Stimulated activated CD8-positive, alpha-beta memory T cell treated with anti-CD3 and anti-CD28 coated beads, Interleukin-2, amount 100 ng/mL, for 48 hours (primary cell): ENCODE measurements around the gene CEP120.
A peak's percentile ranks its signal among the peaks of the same experiment; 100 is the strongest.
"Not testable (repeated sequence)": the region's sequence is repeated elsewhere in the genome, so short reads cannot be mapped to it uniquely, and the experiment has no call there.

Source experiments
- DNase-seq, 2 donors: peaks; one replicate each; pipeline ENCODE4 v3.0.0-alpha.2; 2020; ENCODE audit warnings: low read depth in 2 of 2

CEP120 gene

GRCh38 chr5:123387313-123387712 lies 35.9 kb downstream of the CEP120 start:
- DNase-seq, result no peak

DNA sequence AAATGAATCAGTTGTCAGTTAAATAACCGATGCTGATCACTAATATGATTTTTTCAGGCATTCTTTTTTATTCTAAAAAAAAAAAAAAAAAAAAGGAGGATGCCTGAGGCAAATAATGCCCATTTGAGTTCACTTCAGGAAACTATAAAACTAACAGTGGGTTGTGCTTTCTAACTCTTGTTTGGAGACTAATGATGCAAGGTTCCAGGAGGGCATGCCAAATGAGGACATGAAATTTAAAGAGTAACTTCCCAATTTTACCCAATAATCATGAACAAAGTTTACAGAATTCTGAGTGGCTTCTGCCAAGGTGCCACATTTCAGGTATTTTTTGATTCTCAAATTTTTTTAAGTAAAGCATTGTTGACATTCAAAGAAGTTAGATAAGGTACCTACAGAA lies 41.0 kb downstream of the CEP120 start:
- DNase-seq, result no peak

DNA sequence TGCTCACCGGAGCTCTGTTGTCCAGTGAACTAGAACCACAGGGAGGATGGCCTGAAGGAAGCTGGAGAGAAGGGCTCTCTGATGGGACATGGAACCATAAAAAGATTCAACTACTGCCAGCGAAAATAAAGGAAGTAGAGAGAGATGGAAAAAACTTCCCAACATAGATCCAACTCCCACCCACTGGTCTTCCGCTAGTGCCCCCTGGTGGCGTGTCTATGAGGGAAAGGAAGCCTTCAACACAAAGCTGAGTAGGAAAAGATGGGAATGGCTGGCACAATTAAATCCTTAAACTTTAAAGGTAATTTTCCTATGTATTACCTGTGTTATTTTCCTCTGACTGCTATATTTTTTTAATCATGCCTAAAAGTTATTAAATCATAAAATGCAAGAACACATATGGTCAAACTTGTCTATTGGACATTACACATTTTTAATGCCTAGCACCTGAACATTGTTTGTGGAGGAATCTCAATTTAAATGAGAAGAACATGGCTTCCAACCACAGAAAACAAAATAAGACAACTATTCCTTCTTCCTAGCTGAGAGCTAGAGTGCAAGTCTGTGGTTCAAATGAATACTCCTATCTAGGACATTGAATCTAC lies 51.5 kb downstream of the CEP120 start:
- DNase-seq, result peak; percentile 7 to 9

GRCh38 chr5:123369371-123369968 lies 53.7 kb downstream of the CEP120 start:
- no peak for DNase-seq

- no peak for DNase-seq
Observed at GRCh38 chr5:123367739-123368138, 55.5 kb downstream of the CEP120 start.

DNA sequence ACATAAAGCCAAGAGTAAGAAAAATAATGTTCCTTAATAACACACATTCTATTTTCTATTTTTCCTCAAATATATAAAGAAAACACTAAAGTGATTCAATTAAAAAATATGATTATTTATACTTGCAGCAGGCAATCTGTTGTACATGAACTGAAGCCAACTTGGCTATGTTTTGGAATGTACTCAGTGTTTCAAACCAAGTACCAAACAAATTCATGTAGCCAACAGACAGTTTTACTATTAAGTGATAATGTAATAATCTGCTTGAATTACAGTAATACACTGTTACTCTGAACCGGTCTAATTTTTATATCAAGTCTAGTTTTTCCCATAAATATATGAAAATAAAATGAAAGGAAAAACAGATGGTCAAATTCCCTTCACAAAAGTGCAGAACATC lies 58.0 kb downstream of the CEP120 start:
- DNase-seq, result no peak

- DNase-seq, result no peak
Observed at GRCh38 chr5:123364441-123365155, 58.6 kb downstream of the CEP120 start.

DNA sequence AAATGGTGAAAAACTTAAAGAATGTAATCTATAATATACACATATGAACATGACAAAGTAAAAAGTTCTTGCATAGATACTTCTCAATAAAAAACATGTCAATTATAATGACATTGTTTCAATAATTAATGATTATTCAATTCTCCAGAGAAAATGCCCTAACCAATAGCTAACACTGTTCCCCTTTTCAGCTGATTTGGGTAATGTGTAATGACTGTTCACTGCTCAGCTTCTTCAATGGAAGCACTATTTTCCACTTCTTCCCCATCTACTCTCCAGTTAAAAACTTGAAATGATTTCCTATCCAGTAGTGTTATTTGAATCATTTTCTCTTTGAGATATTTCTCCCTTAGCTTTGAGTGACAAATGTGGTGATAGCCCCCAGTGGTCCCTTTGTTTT lies 62.3 kb downstream of the CEP120 start:
- no peak for DNase-seq

- DNase-seq, result no peak
Observed at GRCh38 chr5:123360201-123360571, 63.0 kb downstream of the CEP120 start.

GRCh38 chr5:123359454-123360200 lies 63.6 kb downstream of the CEP120 start:
- DNase-seq, result no peak

DNA sequence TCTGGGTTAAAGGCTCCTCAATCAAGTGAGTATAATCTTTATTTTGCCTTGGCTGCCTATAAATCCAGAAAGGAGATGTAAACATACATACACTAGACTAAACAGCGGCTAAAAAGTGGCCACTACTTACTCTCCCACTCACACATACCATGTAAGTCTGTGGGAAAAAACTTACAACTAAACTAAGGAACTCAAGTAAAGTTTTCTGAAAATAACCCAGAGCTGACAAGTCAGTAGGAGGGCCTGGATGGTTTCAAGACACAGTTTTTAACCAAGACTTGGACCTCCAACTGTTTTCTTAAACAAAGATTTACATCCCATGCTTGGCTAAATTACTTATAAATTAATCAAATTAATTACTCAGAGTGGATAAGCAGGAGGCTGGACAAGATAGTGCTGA lies 64.5 kb downstream of the CEP120 start:
- DNase-seq, result no peak

DNA sequence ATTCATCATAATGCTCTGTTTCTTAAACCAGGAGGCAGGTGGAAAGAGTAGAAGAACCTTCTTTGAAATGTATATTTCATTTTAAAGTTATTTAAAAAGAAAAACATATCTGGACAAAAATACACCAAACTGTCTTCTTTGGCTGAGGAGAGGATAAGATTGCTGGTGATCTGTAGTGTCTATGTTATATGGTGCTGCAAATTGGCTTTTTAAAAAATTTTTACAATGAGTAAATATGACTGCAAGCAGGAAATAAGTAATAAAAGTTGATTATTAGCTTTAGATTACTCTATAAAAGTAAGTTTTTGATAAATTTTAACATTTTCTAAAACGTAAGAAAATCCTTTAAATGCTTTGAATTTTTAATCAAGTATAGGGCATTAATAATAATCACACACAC lies 64.9 kb downstream of the CEP120 start:
- DNase-seq, result no peak

DNA sequence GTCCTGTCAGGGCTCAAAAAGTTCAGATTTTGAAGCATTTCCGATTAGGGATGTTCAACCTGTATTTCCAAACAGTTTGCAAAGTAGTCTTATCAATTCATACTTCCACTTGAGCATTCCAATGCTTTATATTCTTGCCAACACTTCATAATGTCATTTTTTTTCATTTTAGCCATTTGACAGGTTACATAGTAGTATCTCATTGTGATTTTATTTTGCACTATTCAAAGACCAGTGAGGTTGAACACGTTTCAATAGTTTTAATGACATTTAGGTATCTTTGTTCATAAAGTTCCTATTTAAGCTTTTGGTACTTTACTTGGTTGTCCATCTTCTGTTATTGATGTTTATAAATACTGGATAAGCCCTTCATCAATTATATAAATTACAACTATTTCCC lies 71.4 kb downstream of the CEP120 start:
- DNase-seq, result no peak

- DNase-seq, result no peak
Observed at GRCh38 chr5:123351240-123351639, 72.0 kb downstream of the CEP120 start.

DNA sequence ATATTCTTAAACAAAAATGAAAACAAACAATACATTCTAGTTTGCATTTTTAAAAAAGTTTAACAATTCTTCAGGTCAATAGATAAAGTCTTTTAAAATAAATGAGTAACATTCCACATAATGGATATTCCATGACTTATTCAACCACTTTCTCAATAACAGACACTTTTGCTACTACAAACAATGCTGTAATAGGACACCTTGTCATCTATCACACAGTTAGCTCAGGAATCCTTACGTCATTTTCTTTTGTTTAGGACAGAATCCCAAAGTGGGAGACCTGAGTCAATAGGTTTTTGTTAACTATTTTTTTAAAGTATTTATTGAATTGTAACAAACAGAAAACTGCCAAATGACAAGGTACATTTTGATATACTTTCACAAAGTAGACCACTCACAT lies 72.5 kb downstream of the CEP120 start:
- no peak for DNase-seq

DNA sequence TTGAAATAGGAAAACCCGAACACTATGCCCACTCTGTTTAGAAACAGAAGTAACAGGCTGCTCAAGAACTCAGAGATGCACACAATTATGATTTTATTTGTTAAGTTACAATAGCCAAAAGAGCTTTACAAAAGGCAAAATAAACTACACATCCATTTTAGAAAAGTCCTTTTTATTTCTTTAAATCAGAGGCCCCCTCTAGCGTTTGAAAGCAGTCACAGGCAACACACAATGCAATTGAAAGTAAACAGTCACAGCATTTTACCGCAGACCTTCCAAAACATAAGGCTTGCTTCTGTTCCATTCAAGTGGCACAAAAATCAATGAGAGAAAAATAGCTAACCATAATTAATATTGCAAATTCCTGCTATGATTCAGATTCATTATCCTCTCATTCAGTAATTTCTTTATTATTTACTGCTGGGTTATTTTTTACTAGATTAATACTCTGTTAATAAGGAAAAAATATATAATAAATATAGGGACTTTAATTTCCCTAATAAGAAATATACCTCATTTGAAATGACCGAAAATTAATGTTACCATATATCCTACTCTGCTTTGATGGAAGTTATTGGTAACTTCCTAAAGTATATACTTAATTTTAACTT lies 78.3 kb downstream of the CEP120 start:
- DNase-seq, result no peak

GRCh38 chr5:123340928-123341327 lies 82.3 kb downstream of the CEP120 start:
- DNase-seq, result no peak

DNA sequence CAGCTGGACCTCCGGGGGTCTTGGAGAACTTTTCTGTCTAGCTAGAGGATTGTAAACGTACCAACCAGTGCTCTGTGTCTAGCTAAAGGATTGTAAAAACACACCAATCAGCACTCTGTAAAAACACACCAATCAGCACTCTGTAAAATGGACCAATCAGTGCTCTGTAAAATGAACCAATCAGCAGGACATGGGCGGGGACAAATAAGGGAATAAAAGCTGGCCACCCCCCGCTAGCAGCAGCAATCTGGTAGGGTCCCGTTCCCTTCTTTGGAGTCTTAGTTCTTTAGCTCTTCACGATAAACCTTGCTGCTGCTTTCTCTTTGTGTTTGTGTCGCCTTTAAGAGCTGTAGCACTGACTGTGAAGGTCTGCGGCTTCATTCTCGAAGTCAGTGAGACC lies 114.8 kb downstream of the CEP120 start:
- not testable (repeated sequence) for DNase-seq

GRCh38 chr5:123305751-123306150 lies 117.5 kb downstream of the CEP120 start:
- no peak for DNase-seq

GRCh38 chr5:123304777-123305316 lies 118.4 kb downstream of the CEP120 start:
- DNase-seq, result no peak

GRCh38 chr5:123303802-123304201 lies 119.4 kb downstream of the CEP120 start:
- DNase-seq, result no peak

GRCh38 chr5:123300266-123300665 lies 122.9 kb downstream of the CEP120 start:
- no peak for DNase-seq
